Chondrocyte (in vitro differentiated cells): ENCODE data around the gene CD300C. TPM values are rescaled to one million over a fixed set of nuclear protein-coding genes. Genes with fewer than 3 reads are reported as not detected.

ENCODE experiments used
- DNase-seq: peaks from one replicate; pipeline ENCODE4 v3.0.0; 2021; ENCODE audit warnings: mixed read lengths, low spot score
- H3K27ac Mint-ChIP-seq: one replicate; pipeline ENCODE4 v1.8.0; 2021; ENCODE audit warnings: mild to moderate bottlenecking, moderate library complexity, mixed read lengths; ENCODE audit not compliant: unreplicated experiment
- H3K27me3 Mint-ChIP-seq: 2 replicates; pipeline ENCODE4 v1.8.0; 2021; ENCODE audit warnings: low read depth, mixed read lengths
- H3K36me3 Mint-ChIP-seq: 2 replicates; pipeline ENCODE4 v1.8.0; 2021; ENCODE audit warnings: low read depth, mixed read lengths
- H3K4me1 Mint-ChIP-seq: 2 replicates; pipeline ENCODE4 v1.8.0; 2021; ENCODE audit warnings: low read depth, mild to moderate bottlenecking, mixed read lengths
- H3K4me3 Mint-ChIP-seq: one replicate; pipeline ENCODE4 v1.8.0; 2021; ENCODE audit warnings: mild to moderate bottlenecking, moderate library complexity, mixed read lengths; ENCODE audit not compliant: unreplicated experiment
- H3K9me3 Mint-ChIP-seq: 2 replicates; pipeline ENCODE4 v1.8.0; 2021; ENCODE audit warnings: low read depth, mixed read lengths
- total RNA-seq: library from RNA; stranded (reverse); gene quantifications from 3 replicates; pipeline ENCODE4 v1.2.1, GENCODE V29; 2021
- TF ChIP-seq, protein P1 (sequence below): fragments of 200-600 bp; sonication (generic); IDR thresholded peaks from 2 replicates; pipeline ENCODE4 v1.5.0; 2021; ENCODE audit warnings: antibody characterized with exemption, mild to moderate bottlenecking, moderate library complexity

The CD300C gene
- total RNA-seq, 1 donor from 2014 or later, result not detected

DNA sequence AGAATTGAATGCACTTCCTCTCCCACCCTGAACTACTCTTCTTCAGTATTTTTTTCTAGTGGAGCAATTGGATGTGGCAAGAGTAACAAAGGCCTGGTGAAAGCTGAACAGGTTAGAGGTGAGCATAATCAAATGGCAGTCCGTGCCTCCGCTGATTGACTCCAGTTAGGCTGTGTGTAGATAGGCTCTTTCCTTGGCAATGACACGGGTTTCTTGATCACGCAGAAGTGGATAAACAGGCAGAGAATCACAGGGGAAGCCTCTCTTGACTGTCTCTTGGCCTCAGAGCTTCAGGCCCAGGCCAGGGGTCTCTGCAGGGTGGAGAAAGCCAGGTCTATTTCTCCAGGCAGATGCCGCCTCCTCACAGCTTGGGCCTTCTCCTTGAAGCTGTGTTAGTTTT, 18.8 kb downstream of the CD300C start:
- peak; percentile 18 for DNase-seq
- peaks cover 44% of the 10 kb centered on the region for H3K27me3 Mint-ChIP-seq
- no peaks in the 10 kb centered on the region for H3K4me1 Mint-ChIP-seq

GRCh38 chr17:74526681-74527080, 19.2 kb downstream of the CD300C start:
- Mint-ChIP-seq H3K4me3 (no peak overlapping the region), H3K36me3 (no peaks in the 10 kb centered on the region), H3K4me1 (no peaks in the 10 kb centered on the region), H3K27me3 (peaks cover 44% of the 10 kb centered on the region), H3K9me3 (peaks cover 3% of the 10 kb centered on the region), H3K27ac (no peak overlapping the region)
- DNase-seq, result peak; percentile 32
- TF ChIP-seq, protein P1, sequence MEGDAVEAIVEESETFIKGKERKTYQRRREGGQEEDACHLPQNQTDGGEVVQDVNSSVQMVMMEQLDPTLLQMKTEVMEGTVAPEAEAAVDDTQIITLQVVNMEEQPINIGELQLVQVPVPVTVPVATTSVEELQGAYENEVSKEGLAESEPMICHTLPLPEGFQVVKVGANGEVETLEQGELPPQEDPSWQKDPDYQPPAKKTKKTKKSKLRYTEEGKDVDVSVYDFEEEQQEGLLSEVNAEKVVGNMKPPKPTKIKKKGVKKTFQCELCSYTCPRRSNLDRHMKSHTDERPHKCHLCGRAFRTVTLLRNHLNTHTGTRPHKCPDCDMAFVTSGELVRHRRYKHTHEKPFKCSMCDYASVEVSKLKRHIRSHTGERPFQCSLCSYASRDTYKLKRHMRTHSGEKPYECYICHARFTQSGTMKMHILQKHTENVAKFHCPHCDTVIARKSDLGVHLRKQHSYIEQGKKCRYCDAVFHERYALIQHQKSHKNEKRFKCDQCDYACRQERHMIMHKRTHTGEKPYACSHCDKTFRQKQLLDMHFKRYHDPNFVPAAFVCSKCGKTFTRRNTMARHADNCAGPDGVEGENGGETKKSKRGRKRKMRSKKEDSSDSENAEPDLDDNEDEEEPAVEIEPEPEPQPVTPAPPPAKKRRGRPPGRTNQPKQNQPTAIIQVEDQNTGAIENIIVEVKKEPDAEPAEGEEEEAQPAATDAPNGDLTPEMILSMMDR, result no peak

More for the DNA sequence above, 18.8 kb downstream of the CD300C start:
- no peak overlapping the region for H3K27ac Mint-ChIP-seq
- TF ChIP-seq, protein P1, result no peak
- H3K4me3 Mint-ChIP-seq, result no peak overlapping the region
- peaks cover 3% of the 10 kb centered on the region for H3K9me3 Mint-ChIP-seq
- H3K36me3 Mint-ChIP-seq, result no peaks in the 10 kb centered on the region

DNA sequence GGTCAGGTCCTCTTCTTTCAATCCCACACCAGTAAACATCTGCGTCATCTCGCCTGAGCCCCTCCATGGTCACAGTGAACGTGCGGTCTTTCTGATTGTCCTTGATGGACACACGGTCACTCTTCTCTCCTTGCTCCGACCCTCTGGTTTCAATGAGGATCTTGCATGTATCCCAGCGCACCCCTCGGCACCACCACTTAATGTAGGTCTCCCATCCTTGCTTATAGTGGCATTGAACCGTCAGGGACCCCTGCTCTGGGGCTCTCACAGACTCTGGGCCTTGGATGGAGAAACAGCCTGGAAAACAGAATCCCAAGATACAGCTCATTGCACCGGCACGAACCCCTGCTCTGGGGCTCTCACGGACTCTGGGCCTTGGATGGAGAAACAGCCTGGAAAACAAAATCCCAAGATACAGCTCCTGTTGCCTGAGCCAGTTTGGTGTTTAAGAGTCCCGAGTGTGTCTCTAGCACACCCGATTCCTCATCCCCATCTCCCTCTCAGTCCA, 20.1 kb downstream of the CD300C start:
- Mint-ChIP-seq H3K9me3 (peaks cover 5% of the 10 kb centered on the region), H3K27me3 (peaks cover 46% of the 10 kb centered on the region), H3K36me3 (no peaks in the 10 kb centered on the region), H3K4me3 (no peak overlapping the region), H3K4me1 (no peaks in the 10 kb centered on the region), H3K27ac (no peak overlapping the region)
- TF ChIP-seq, protein P1, result no peak
- peak; percentile 40 for DNase-seq

GRCh38 chr17:74525465-74525725, 20.5 kb downstream of the CD300C start:
- TF ChIP-seq, protein P1, result no peak
- Mint-ChIP-seq H3K36me3 (no peaks in the 10 kb centered on the region), H3K4me1 (no peaks in the 10 kb centered on the region), H3K9me3 (peaks cover 6% of the 10 kb centered on the region), H3K27ac (no peak overlapping the region), H3K27me3 (peaks cover 44% of the 10 kb centered on the region), H3K4me3 (no peak overlapping the region)
- no peak for DNase-seq

DNA sequence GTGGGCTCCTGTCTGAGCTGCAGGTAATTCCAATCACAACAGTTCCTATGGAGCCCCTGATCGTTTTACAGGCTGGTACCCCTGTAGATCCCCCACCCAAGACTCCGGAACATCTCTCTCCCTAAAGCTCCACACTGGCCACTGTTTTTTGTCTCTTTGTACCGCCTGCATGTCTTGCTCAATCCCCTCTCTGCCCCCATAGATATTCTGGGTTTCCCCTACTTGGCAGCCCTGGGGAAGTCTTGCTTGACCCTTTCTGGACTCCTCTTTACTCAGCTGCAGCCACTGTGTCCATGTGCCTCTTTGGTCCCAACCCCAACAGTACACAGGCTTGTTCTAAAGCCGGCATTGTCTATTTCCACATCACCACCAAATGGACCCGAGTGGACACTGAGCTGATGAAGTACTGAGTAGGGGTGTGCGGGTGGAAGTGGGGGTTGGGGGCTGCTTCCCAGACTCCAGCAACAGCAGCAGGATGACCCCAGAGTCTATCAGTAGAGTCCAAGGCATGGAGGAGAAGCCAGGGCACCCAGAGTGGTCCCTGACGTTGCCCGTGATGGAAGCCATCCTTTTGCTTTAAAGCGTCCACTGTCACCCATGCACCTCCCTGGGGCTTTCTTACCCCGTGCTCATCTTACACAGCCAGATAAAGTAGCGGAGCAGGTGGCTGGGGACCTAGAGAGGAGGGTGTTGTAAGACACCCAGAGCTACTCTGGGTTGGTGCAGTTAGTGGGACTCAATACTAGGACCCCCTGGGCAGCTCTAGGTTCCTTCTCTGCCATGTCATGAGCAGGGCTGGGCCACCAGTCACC, 21.1 kb downstream of the CD300C start:
- Mint-ChIP-seq H3K27me3 (peaks cover 41% of the 10 kb centered on the region), H3K4me3 (no peak overlapping the region), H3K4me1 (no peaks in the 10 kb centered on the region), H3K27ac (no peak overlapping the region), H3K9me3 (peaks cover 6% of the 10 kb centered on the region), H3K36me3 (no peaks in the 10 kb centered on the region)
- TF ChIP-seq, protein P1, result no peak
- DNase-seq, result peak; percentile 35
